GM23248 (cell line): ENCODE results near the gene SNCA. TPM values are rescaled to one million over a fixed set of nuclear protein-coding genes. Genes with fewer than 3 reads are reported as not detected.
A peak's percentile ranks its signal among the peaks of the same experiment; 100 is the strongest.

ENCODE experiments used
- DNase-seq: peaks from one replicate; pipeline ENCODE4 v3.0.0-alpha.2; 2015
- H2AFZ ChIP-seq: fragments of 200-600 bp; sonication (generic); 2 replicates; pipeline ENCODE4 v1.6.1; 2016; ENCODE audit warnings: antibody characterized with exemption
- H3F3A ChIP-seq: fragments of 200-600 bp; sonication (generic); 2 replicates; pipeline ENCODE4 v1.6.1; 2016; ENCODE audit warnings: mild to moderate bottlenecking, antibody characterized with exemption, mixed run types; ENCODE audit not compliant: insufficient read depth
- H3K27ac ChIP-seq: fragments of 200-600 bp; sonication (generic); 2 replicates; pipeline ENCODE4 v1.5.1; 2016; ENCODE audit warnings: mild to moderate bottlenecking
- H3K27me3 ChIP-seq: fragments of 200-600 bp; sonication (generic); replicated peaks from 2 replicates; pipeline ENCODE4 v1.6.1; 2016; ENCODE audit warnings: mild to moderate bottlenecking; ENCODE audit not compliant: insufficient read depth
- H3K36me3 ChIP-seq: fragments of 200-600 bp; sonication (generic); 2 replicates; pipeline ENCODE4 v1.6.1; 2016; ENCODE audit warnings: low read depth, mild to moderate bottlenecking
- H3K4me1 ChIP-seq: fragments of 200-600 bp; sonication (generic); 2 replicates; pipeline ENCODE4 v1.6.1; 2016; ENCODE audit warnings: mild to moderate bottlenecking; ENCODE audit not compliant: insufficient read depth
- H3K4me2 ChIP-seq: fragments of 200-600 bp; sonication (generic); one replicate; pipeline ENCODE4 v1.6.1; 2016; ENCODE audit warnings: mild to moderate bottlenecking; ENCODE audit not compliant: unreplicated experiment
- H3K4me3 ChIP-seq: fragments of 200-600 bp; sonication (generic); 2 replicates; pipeline ENCODE4 v1.5.1; 2016; ENCODE audit warnings: mild to moderate bottlenecking
- H3K79me2 ChIP-seq: fragments of 200-600 bp; sonication (generic); 2 replicates; pipeline ENCODE4 v1.6.1; 2016; ENCODE audit warnings: mild to moderate bottlenecking; ENCODE audit not compliant: insufficient read depth
- H3K9ac ChIP-seq: fragments of 200-600 bp; sonication (generic); 2 replicates; pipeline ENCODE4 v1.6.1; 2016; ENCODE audit warnings: mild to moderate bottlenecking
- H3K9me2 ChIP-seq: fragments of 200-600 bp; sonication (generic); 2 replicates; pipeline ENCODE4 v1.6.1; 2016; ENCODE audit warnings: mixed run types, mild to moderate bottlenecking, moderate library complexity; ENCODE audit not compliant: insufficient read depth
- H3K9me3 ChIP-seq: fragments of 200-600 bp; sonication (generic); one replicate; pipeline ENCODE4 v1.6.1; 2017; ENCODE audit warnings: low read depth
- H4K20me1 ChIP-seq: fragments of 200-600 bp; sonication (generic); 2 replicates; pipeline ENCODE4 v1.6.0; 2016; ENCODE audit not compliant: insufficient read depth
- EZH2 ChIP-seq: fragments of 200-600 bp; sonication (generic); IDR thresholded peaks from 2 replicates; pipeline ENCODE4 v1.6.1; 2018; ENCODE audit warnings: antibody characterized with exemption, mild to moderate bottlenecking; ENCODE audit not compliant: insufficient read depth, poor library complexity, severe bottlenecking
- EZH2phosphoT487 ChIP-seq: fragments of 200-600 bp; sonication (generic); IDR thresholded peaks from 2 replicates; pipeline ENCODE4 v1.6.1; 2018; ENCODE audit warnings: antibody characterized with exemption, moderate library complexity, mild to moderate bottlenecking, low read depth; ENCODE audit not compliant: insufficient read depth
- WGBS, 2 experiments: methylation state at CpG; one replicate each; pipeline ENCODE4 v1.1.6; 2015 to 2017; ENCODE audit warnings: low lambda C conversion rate in 2 of 2, low coverage in 1 of 2; ENCODE audit errors: missing lambda C conversion rate in 2 of 2; 5-methylcytosine and 5-hydroxymethylcytosine counted together
- in situ Hi-C: fragments of 300-500 bp; cut with MboI; formaldehyde crosslinking; loops from 2 replicates; pipeline ENCODE4 v1.15.0; 2020
- polyA plus RNA-seq: library from polyadenylated mRNA; unstranded; fragments of >200 nt; fragmentation: Nextera tagmentation; extraction: Ambion mirVana; gene quantifications from 2 replicates; pipeline ENCODE4 v1.2.1, GENCODE V29; 2016
- total RNA-seq: library from RNA; depleted of rRNA; stranded (reverse); fragments of >200 nt; shearing (Covaris generic); gene quantifications from 2 replicates; pipeline ENCODE4 v1.2.3, GENCODE V29; 2014

Gene SNCA
- total and polyA plus RNA-seq, 2 experiments from 2014 or later = 0.25 TPM; not detected in 1

- Histone ChIP-seq H3K79me2 (no peaks in the 10 kb centered on the region), H4K20me1 (no peaks in the 10 kb centered on the region), H3F3A (no peaks in the 10 kb centered on the region), H3K4me2 (no peak overlapping the region), H3K27ac (no peak overlapping the region), H2AFZ (no peak overlapping the region), H3K9me3 (no peaks in the 10 kb centered on the region), H3K9ac (no peak overlapping the region), H3K36me3 (no peaks in the 10 kb centered on the region), H3K4me3 (no peak overlapping the region), H3K9me2 (no peaks in the 10 kb centered on the region), H3K4me1 (no peaks in the 10 kb centered on the region), H3K27me3 (no peaks in the 10 kb centered on the region)
- in situ Hi-C loops = no loop called here
- DNase-seq = no peak
- WGBS, 2 experiments = 28 to 54% methylated on average over 3 of the region's 3 CpGs
- no peak for TF ChIP-seq EZH2
Observed at GRCh38 chr4:89800527-89801103, 36.3 kb downstream of the SNCA start.

DNA sequence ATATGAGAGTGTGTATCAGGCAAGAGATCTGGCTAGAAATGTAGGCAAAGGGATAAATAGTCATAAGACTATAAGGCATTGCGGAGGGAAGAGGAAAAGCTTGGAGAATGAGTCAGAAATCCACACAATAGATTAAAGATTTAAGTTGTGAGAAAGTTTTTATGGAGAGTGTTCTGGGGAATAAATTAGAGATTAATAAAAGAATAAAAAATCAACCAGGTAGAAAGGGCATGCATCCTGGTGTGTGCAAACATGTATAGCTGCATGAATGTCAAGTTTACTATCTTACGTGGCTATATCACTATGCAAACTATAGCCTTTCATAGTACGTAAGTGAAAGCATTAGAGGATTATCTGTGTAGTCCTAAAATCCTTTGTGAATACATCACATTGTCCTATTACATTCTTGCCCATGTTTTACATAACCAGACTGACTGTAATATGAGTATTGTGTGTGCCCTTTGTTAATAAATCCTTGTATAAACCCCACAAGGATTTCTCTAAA is 36.9 kb downstream of the SNCA start:
- TF ChIP-seq EZH2 = no peak
- no peaks in the 10 kb centered on the region for H3K4me1 ChIP-seq
- H3K27ac ChIP-seq = no peak overlapping the region
- DNase-seq = peak; percentile 23
- H4K20me1 ChIP-seq = no peaks in the 10 kb centered on the region
- no peaks in the 10 kb centered on the region for H3K27me3 ChIP-seq
- H3K36me3 ChIP-seq = no peaks in the 10 kb centered on the region
- no peaks in the 10 kb centered on the region for H3K9me2 ChIP-seq
- H3K9ac ChIP-seq = no peak overlapping the region
- no peak overlapping the region for H3K4me2 ChIP-seq
- H3K9me3 ChIP-seq = no peaks in the 10 kb centered on the region
- no peaks in the 10 kb centered on the region for H3F3A ChIP-seq
- H2AFZ ChIP-seq = no peak overlapping the region
- H3K4me3 ChIP-seq = no peak overlapping the region
- no peaks in the 10 kb centered on the region for H3K79me2 ChIP-seq
- WGBS, 2 experiments = 70 to 75% methylated on average over 3 of the region's 3 CpGs
- in situ Hi-C loops = no loop called here

GRCh38 chr4:89799071-89799470 is 37.9 kb downstream of the SNCA start:
- Histone ChIP-seq H3K9me2 (no peaks in the 10 kb centered on the region), H3F3A (no peaks in the 10 kb centered on the region), H3K9ac (no peak overlapping the region), H3K27me3 (no peaks in the 10 kb centered on the region), H3K4me2 (no peak overlapping the region), H3K27ac (no peak overlapping the region), H2AFZ (no peak overlapping the region), H3K79me2 (no peaks in the 10 kb centered on the region), H3K9me3 (no peaks in the 10 kb centered on the region), H3K36me3 (no peaks in the 10 kb centered on the region), H3K4me1 (no peaks in the 10 kb centered on the region), H4K20me1 (no peaks in the 10 kb centered on the region), H3K4me3 (no peak overlapping the region)
- in situ Hi-C loops = no loop called here
- TF ChIP-seq EZH2 = no peak
- no peak for TF ChIP-seq EZH2phosphoT487
- DNase-seq = no peak

- no peaks in the 10 kb centered on the region for H3K79me2 ChIP-seq
- H3K4me1 ChIP-seq = no peaks in the 10 kb centered on the region
- no peaks in the 10 kb centered on the region for H4K20me1 ChIP-seq
- H3K4me2 ChIP-seq = no peak overlapping the region
- peak; percentile 44 for DNase-seq
- no peak overlapping the region for H3K4me3 ChIP-seq
- no peaks in the 10 kb centered on the region for H3F3A ChIP-seq
- no peaks in the 10 kb centered on the region for H3K36me3 ChIP-seq
- no peak overlapping the region for H3K27ac ChIP-seq
- H3K9me3 ChIP-seq = no peaks in the 10 kb centered on the region
- H2AFZ ChIP-seq = no peak overlapping the region
- no peak overlapping the region for H3K9ac ChIP-seq
- H3K27me3 ChIP-seq = no peaks in the 10 kb centered on the region
- in situ Hi-C loops = no loop called here
- no peaks in the 10 kb centered on the region for H3K9me2 ChIP-seq
- TF ChIP-seq EZH2phosphoT487 = no peak
- TF ChIP-seq EZH2 = no peak
Observed at GRCh38 chr4:89797117-89797516, 39.8 kb downstream of the SNCA start.
